HG03469 (cell line): ENCODE data around the gene SPTY2D1.

Experiments
- ATAC-seq: cut with Tn5 transposase; IDR thresholded peaks from one replicate; pipeline ENCODE4 v1.9.1; 2021; ENCODE audit warnings: mild to moderate bottlenecking, moderate library complexity, moderate number of reproducible peaks; ENCODE audit not compliant: unreplicated experiment

Gene SPTY2D1

DNA sequence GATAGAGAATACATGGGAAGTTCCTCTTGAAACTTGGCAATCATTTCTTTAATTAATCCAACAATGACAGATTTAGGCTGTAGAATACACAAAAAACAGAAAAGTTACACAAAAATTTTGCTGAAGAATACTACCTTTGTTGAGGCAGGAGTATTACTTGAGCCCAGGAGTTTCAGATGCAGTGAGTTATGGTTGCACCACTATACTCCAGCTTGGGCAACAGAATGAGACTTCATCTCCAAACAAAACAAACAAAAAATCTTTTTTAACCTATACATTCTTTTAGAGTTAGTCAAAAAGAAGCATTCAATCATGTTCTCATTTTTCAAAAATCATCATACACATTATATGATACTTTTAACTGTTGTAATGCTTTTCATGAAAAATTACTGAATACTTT lies 67.7 kb downstream of the SPTY2D1 start:
- no peak for ATAC-seq

DNA sequence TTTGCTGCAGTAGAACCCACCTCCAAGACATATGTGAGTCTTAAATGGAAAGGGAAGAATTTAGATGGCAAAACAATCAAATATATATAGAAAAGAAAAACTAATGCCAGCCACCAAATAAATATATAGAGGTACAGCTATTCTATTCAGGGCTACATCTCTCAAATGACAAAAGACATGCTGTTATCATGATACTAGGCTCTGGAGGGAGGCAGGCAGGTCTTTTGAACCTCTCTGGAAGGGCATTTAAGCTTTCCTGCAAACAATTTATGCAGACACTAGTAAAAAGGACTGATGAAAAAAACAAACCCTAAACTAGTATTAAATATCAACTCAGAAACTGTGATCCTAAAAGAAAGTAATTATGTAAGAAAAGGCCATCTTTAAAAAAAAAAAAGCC lies 70.0 kb downstream of the SPTY2D1 start:
- no peak for ATAC-seq

- no peak for ATAC-seq
These were observed 70.9 kb downstream of the SPTY2D1 start for GRCh38 chr11:18563090-18563730.
